Cardiac muscle cell (in vitro differentiated cells and primary cell): ENCODE data around the gene NFATC2. TPM values are rescaled to one million over a fixed set of nuclear protein-coding genes. Genes with fewer than 3 reads are reported as not detected.
A peak's percentile ranks its signal among the peaks of the same experiment; 100 is the strongest.

Experiments
- DNase-seq, 2 donors: peaks; one replicate each; pipeline versions ENCODE4 v3.0.0 to v3.0.0-alpha.2; 2010 to 2017; ENCODE audit warnings: low read depth in 1 of 2, low spot score in 1 of 2
- H3K27ac ChIP-seq: fragments of 200-600 bp; sonication (generic); 2 replicates; pipeline ENCODE4 v1.5.1; 2016
- H3K27me3 ChIP-seq: fragments of 200-600 bp; sonication (generic); 2 replicates; pipeline ENCODE4 v1.6.0; 2016; ENCODE audit warnings: control low read depth
- H3K36me3 ChIP-seq: fragments of 200-600 bp; sonication (generic); 2 replicates; pipeline ENCODE4 v1.5.1; 2016; ENCODE audit warnings: control low read depth
- H3K4me1 ChIP-seq: fragments of 200-600 bp; sonication (generic); 2 replicates; pipeline ENCODE4 v1.8.1; 2017; ENCODE audit warnings: low read depth, mild to moderate bottlenecking, mixed run types
- H3K4me3 ChIP-seq: fragments of 200-600 bp; sonication (generic); 2 replicates; pipeline ENCODE4 v1.5.1; 2016; ENCODE audit warnings: mild to moderate bottlenecking
- H3K9me3 ChIP-seq: fragments of 200-600 bp; sonication (generic); 2 replicates; pipeline ENCODE4 v1.5.1; 2017; ENCODE audit warnings: low read depth, mild to moderate bottlenecking, control low read depth
- CTCF ChIP-seq: IDR thresholded peaks from 2 replicates; pipeline ENCODE4 v1.5.1; 2012; ENCODE audit warnings: low read depth, mild to moderate bottlenecking, low read length
- polyA plus RNA-seq: library from polyadenylated mRNA; unstranded; fragments of >200 nt; fragmentation: Nextera tagmentation; extraction: Ambion mirVana; gene quantifications from 2 replicates; pipeline ENCODE4 v1.2.1, GENCODE V29; 2016
- total RNA-seq: library from RNA; depleted of rRNA; stranded (reverse); fragments of >200 nt; gene quantifications from 2 replicates; pipeline ENCODE4 v1.2.3, GENCODE V29; 2016

NFATC2 gene
- total and polyA plus RNA-seq, 2 experiments from 2014 or later, result 5.8 to 17.0 TPM

DNA sequence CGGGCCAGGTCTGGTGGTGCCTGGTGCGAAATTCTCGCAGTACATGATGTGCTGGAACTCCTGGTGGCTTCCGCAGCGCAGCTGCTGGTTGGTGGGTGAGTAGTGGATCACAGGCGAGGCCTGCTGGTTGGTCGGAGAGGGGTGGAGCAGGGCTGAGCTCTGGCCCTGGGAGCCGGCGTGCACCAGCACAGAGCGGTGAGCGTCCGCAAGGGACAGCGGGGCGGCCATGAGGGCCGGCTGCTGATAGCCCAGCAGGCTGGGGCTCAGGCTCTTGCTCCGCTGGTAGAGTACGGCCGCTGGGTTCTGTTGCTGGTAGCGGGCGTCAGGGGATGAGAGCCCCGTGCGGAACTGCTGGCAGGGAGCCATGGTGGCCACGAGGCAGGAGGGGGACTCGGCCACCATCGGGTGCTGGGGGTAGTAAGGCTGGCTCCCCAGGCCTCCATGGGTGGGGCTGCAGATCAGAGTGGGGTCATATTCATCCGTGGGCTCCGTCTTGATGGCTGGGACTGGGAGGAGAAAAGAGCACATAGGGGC is 110.2 kb downstream of the NFATC2 start:
- Histone ChIP-seq H3K27ac (no peak overlapping the region), H3K36me3 (peaks cover 23% of the 10 kb centered on the region), H3K4me1 (peaks cover 18% of the 10 kb centered on the region), H3K4me3 (no peak overlapping the region), H3K9me3 (no peaks in the 10 kb centered on the region), H3K27me3 (no peaks in the 10 kb centered on the region)
- TF ChIP-seq CTCF, result no peak
- no peak for DNase-seq

DNA sequence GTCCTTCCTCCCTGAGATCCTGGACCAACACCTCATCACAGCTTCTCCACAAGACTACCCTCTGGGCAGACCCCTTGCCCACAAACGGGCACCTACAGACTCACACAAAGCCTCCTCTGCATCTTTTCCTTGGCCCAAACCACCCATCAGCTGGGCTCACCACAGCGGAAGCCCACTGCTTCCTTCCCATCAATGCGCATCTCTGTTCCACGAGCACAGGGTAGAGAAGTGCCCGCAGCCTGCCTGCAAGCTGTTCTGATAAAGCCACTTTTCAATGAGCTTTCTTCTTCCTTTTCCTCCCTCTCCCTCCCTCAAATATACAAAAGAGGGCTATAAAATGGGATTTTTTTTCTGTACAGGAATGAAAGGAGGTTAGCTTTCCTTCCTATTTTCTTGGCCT is 111.2 kb downstream of the NFATC2 start:
- Histone ChIP-seq H3K4me3 (no peak overlapping the region), H3K27ac (no peak overlapping the region), H3K4me1 (peaks cover 22% of the 10 kb centered on the region), H3K9me3 (no peaks in the 10 kb centered on the region), H3K27me3 (no peaks in the 10 kb centered on the region), H3K36me3 (peaks cover 23% of the 10 kb centered on the region)
- DNase-seq, result no peak
- TF ChIP-seq CTCF, result no peak

DNA sequence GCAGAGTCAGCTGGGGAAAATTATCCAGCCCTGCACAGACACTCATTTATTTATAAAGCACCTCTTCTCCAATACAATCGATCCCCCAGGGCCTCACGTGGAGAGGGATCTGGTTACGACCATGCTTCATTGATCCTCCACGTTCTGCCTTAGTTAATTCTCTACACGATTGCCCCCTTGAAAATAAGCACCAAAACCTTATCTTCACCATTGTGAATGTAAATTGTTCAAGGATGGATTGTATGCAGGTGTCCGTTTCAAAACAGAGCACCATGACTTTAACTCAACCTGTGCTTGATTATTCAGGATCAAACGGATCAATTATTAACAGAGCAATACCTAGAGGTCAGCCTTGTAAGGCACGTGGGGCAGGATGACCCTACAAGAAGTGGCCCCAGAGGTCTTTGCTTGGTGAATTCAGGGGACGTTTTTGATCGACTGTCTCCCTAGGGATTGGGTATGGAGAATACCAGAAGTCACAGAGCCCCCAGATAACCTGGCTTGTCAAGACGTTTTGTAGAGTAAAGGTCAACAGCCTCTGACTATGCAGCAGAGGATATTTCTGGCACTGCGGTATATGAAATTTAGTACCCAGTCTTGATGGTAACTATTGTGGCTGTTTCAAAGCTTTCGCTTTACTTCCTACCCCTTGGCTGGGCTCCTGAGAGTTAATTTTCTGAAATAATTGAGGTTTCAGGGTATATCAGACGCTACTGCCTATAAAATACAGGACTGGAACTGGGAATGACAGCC is 112.1 kb downstream of the NFATC2 start:
- no peak for DNase-seq
- no peak for TF ChIP-seq CTCF
- Histone ChIP-seq H3K36me3 (peaks cover 19% of the 10 kb centered on the region), H3K4me1 (peaks cover 22% of the 10 kb centered on the region), H3K27me3 (no peaks in the 10 kb centered on the region), H3K9me3 (no peaks in the 10 kb centered on the region), H3K4me3 (no peak overlapping the region), H3K27ac (peak overlapping the region; percentile 2)

GRCh38 chr20:51429696-51430095 is 112.8 kb downstream of the NFATC2 start:
- Histone ChIP-seq H3K27ac (peak overlapping the region; percentile 86), H3K4me3 (no peak overlapping the region), H3K27me3 (no peaks in the 10 kb centered on the region), H3K9me3 (no peaks in the 10 kb centered on the region), H3K4me1 (peaks cover 22% of the 10 kb centered on the region), H3K36me3 (peaks cover 13% of the 10 kb centered on the region)
- TF ChIP-seq CTCF, result no peak
- no peak for DNase-seq

GRCh38 chr20:51429144-51429482 is 113.4 kb downstream of the NFATC2 start:
- Histone ChIP-seq H3K4me3 (no peak overlapping the region), H3K27me3 (no peaks in the 10 kb centered on the region), H3K27ac (peak overlapping the region; percentile 86), H3K4me1 (peaks cover 25% of the 10 kb centered on the region), H3K36me3 (peaks cover 7% of the 10 kb centered on the region), H3K9me3 (no peaks in the 10 kb centered on the region)
- no peak for DNase-seq
- no peak for TF ChIP-seq CTCF
